ENCODE measurements around the gene ZC3H18.
A peak's percentile ranks its signal among the peaks of the same experiment; 100 is the strongest.

Gene ZC3H18

GRCh38 chr16:88569985-88570690 lies at the start of gene ZC3H18:
Gene ZC3H18, plus strand, starts transcription at chr16:88570403. Its CDS starts 6,721 bp downstream, at chr16:88577124.
- peak; percentile 98 for DNase-seq (ENCODE audit: low read depth)

GRCh38 chr16:88521674-88522073 lies 48.5 kb upstream of the ZC3H18 start:
- no peak for DNase-seq (ENCODE audit: low read depth)

GRCh38 chr16:88522276-88522949 lies 47.8 kb upstream of the ZC3H18 start:
- no peak for DNase-seq (ENCODE audit: low read depth)

GRCh38 chr16:88523309-88524161 lies 46.7 kb upstream of the ZC3H18 start:
- DNase-seq (ENCODE audit: low read depth) = no peak

- DNase-seq (ENCODE audit: low read depth) = no peak
These were observed 45.8 kb upstream of the ZC3H18 start for GRCh38 chr16:88524274-88524972.

GRCh38 chr16:88524973-88525662 lies 45.1 kb upstream of the ZC3H18 start:
- no peak for DNase-seq (ENCODE audit: low read depth)

GRCh38 chr16:88525663-88525990 lies 44.6 kb upstream of the ZC3H18 start:
- no peak for DNase-seq (ENCODE audit: low read depth)

- no peak for DNase-seq (ENCODE audit: low read depth)
These were observed 43.9 kb upstream of the ZC3H18 start for GRCh38 chr16:88526008-88526905.

GRCh38 chr16:88526906-88527185 lies 43.4 kb upstream of the ZC3H18 start:
- DNase-seq (ENCODE audit: low read depth) = no peak

GRCh38 chr16:88527186-88527936 lies 42.8 kb upstream of the ZC3H18 start:
- peak; percentile 54 for DNase-seq (ENCODE audit: low read depth)

GRCh38 chr16:88527937-88528743 lies 42.1 kb upstream of the ZC3H18 start:
- no peak for DNase-seq (ENCODE audit: low read depth)

- DNase-seq (ENCODE audit: low read depth) = no peak
These were observed 41.3 kb upstream of the ZC3H18 start for GRCh38 chr16:88528902-88529318.

GRCh38 chr16:88529596-88529995 lies 40.6 kb upstream of the ZC3H18 start:
- no peak for DNase-seq (ENCODE audit: low read depth)

- DNase-seq (ENCODE audit: low read depth) = no peak
These were observed 39.9 kb upstream of the ZC3H18 start for GRCh38 chr16:88530051-88530857.

- DNase-seq (ENCODE audit: low read depth) = no peak
These were observed 39.4 kb upstream of the ZC3H18 start for GRCh38 chr16:88530858-88531203.

- DNase-seq (ENCODE audit: low read depth) = no peak
These were observed 38.9 kb upstream of the ZC3H18 start for GRCh38 chr16:88531346-88531745.

GRCh38 chr16:88531931-88532433 lies 38.2 kb upstream of the ZC3H18 start:
- DNase-seq (ENCODE audit: low read depth) = no peak
